Left renal cortex interstitium (tissue), 4 donors: Measurements from ENCODE around the gene BMP10. TPM values are rescaled to one million over a fixed set of nuclear protein-coding genes. Genes with fewer than 3 reads are reported as not detected.

Experiments used
- DNase-seq, 4 donors: peaks; one replicate each; pipeline ENCODE4 v3.0.0-alpha.2; 2013; ENCODE audit warnings: low read depth in 4 of 4, low spot score in 2 of 4, missing footprints in 1 of 4
- polyA plus RNA-seq, 4 donors: library from polyadenylated mRNA; unstranded; fragments of 120-200 nt; gene quantifications; one replicate each; pipeline ENCODE4 v1.2.1, GENCODE V29; 2013; ENCODE audit not compliant: insufficient read length in 4 of 4

The BMP10 gene
- polyA plus RNA-seq, 4 donors = not detected

DNA sequence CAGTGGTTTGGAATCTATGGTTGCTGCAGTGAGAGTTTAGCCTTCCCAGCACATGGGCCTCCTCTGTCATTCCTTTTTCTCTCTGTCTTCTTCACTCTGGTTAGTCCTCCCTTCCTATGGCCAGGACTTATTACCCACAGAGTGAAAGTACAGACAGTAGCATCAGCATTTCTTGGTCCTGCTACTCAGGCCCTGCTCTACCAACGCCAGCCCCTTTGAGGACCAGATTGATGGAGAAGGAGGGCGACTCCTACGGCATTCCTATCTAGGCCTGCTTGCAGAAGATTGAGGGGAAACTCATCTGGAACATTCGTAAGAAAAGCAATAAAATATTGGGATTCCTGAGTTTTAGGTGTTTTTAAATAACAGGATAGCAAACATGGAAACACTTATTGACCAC lies 43.5 kb downstream of the BMP10 start:
- DNase-seq = no peak

DNA sequence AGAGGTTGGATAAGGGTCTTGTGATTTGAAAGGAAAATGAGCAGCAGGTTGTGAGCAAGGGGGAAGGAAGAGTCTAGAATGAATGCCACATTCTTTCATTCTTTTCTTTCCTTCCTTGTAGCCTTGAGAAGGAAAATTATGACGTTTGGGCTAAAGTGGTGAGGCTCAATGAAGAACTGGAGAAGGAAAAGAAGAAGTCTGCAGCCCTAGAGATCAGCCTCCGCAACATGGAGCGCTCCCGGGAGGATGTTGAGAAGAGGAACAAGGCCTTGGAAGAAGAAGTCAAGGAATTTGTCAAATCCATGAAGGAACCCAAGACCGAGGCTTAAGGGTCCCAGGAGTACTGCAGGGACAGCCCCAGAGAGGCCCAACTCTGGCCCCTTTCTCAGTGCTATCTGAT lies 45.3 kb downstream of the BMP10 start:
- DNase-seq = no peak

DNA sequence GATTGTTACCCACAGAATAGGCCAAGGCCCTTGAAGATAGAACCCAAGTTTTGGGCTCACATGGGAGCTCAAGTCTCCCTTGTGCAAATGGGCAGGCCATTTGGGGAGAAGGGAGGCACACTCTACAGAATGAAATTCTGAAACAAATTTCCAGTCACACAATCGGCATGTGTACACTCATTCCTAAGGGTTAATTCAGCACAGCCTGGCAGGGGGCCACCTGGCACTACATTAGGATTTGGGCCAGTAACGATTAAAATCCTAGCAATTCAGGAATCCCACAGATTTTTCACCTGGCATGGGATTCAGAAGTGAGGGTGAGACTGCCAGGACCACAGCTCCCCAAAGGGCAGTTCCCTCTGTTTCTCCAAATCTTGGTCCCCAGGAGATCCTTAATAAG lies 46.4 kb downstream of the BMP10 start:
- no peak for DNase-seq

DNA sequence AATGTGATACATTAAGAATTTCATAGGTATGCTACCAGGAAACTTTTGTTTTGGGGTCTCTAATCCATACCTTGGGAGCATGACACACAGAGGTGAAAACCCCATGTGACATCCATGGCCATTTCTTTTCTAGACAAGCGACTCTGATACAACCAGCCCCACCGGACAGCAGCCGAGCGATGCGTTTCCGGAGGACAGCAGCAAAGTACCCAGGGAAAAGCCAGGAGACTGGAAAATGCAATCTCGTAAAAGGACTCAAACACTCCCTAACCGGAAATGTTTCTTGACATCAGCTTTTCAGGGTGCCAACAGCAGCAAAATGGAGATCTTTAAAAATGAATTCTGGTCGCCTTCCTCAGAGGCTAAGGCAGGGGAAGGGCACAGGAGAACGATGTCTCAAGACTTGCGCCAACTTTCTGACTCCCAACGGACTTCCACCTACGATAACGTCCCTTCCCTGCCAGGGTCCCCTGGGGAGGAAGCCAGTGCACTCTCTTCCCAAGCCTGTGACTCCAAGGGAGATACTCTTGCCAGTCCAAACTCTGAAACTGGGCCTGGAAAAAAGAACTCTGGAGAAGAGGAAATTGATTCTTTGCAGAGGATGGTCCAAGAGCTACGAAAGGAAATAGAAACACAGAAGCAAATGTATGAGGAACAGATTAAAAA lies 48.9 kb downstream of the BMP10 start:
- no peak for DNase-seq

DNA sequence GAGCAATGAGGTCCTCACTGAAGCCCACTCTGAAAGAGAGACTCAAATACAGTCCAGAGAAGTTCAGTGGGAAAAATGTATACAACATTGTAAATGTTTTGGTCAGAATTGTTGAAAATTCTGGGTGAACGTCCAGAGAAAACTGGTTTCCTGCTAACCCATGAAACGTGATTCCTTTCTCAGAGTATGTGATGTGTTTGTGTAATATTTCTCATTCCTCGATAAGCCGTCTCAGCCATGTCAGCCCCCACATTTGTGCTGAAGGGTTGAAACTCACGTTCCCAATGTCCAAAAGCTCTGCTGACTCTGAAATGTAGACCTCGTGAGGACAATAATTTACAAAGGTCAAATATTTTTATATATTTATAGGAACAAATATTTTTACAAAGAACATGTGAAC lies 51.6 kb downstream of the BMP10 start:
- no peak for DNase-seq

DNA sequence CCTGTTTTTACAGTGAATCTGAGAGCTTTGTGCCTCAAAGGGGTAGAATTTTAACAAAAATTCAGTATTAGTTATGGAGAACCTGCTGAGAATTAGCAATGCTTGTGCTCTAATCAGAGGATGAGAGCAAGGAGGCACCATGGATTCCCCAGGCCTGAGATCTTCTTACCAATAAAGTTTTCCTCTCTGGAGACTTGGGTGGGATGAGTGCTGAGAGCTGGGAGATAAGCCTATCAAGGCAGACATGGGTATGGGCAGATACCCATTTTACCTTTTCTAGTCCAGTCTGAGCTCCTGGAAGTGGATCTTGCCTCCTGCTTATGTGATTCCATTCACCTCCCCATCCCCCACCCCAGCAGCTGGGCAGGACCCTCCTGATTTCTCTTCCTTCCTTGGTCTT lies 53.9 kb downstream of the BMP10 start:
- DNase-seq = no peak

Other genes starting within 250 kb of the BMP10 start
- gene PROKR1, start 227.8 kb downstream of the BMP10 start, polyA plus RNA-seq = under 1 TPM; 0.20 to 0.45 (median 0.28) TPM
- 1 to 10 TPM; 5.2 to 7.7 (median 7.2) TPM for gene ARHGAP25, start 136.6 kb downstream of the BMP10 start, polyA plus RNA-seq
- gene GKN2, start 81.5 kb upstream of the BMP10 start, polyA plus RNA-seq = under 1 TPM in 1 of 4 donors, not detected in 3; 0.17 TPM
- not detected for gene GKN1, start 103.2 kb upstream of the BMP10 start, polyA plus RNA-seq
- 10 to 100 TPM; 73.7 to 97.7 (median 81.0) TPM for gene ANTXR1, start 141.8 kb upstream of the BMP10 start, polyA plus RNA-seq